ENCODE data around the gene SMIM38.
"Not testable (repeated sequence)": the region's sequence is repeated elsewhere in the genome, so short reads cannot be mapped to it uniquely, and the experiment has no call there.

SMIM38 gene

DNA sequence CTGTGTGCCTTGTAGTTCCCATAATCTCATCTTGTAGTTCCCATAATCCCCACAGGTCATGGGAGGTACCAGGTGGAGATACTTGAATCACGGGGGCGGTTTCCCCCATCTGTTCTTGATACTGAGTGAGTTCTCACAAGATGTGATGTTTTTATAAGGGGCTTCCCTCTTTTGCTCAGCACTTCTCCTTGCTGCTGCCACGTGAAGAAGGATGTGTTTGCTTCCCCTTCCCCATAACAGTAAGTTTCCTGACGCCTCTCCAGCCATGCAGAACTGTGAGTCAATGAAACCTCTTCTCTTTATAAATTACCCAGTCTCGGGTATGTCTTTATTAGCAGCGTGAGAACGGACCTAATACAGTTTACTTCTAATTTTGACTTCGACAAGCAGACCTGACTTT is 14.0 kb upstream of the SMIM38 start:
- DNase-seq = no peak

GRCh38 chr11:69142895-69143294 is 12.8 kb upstream of the SMIM38 start:
- DNase-seq = no peak

- no peak for DNase-seq
These were observed 11.3 kb upstream of the SMIM38 start for GRCh38 chr11:69144316-69145049.

GRCh38 chr11:69145050-69145380 is 10.7 kb upstream of the SMIM38 start:
- DNase-seq = no peak

DNA sequence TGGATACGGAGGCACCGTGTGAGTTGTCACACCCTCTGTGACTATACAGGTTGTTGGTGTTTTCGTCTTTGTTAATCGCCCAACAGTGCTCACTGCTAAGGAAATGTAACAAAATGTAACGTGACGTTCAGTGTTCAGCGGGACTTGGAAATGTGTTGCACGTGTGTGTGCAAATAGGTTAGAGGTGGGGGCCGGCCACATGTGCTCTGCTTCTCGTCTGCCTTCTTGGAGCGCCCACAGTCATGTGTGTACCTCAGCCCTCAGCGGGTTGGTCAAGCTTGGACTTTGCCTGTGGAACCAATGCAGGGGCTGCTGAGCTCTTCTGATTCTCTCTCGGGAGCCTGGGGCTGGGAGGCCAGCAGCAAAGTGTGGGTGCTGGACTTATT is 7.4 kb upstream of the SMIM38 start:
- DNase-seq = no peak

GRCh38 chr11:69148806-69149205 is 6.9 kb upstream of the SMIM38 start:
- DNase-seq = no peak

GRCh38 chr11:69149338-69150045 is 6.2 kb upstream of the SMIM38 start:
- DNase-seq = not testable (repeated sequence)

GRCh38 chr11:69150175-69150574 is 5.6 kb upstream of the SMIM38 start:
- no peak for DNase-seq

GRCh38 chr11:69151836-69152235 is 3.9 kb upstream of the SMIM38 start:
- DNase-seq = no peak

DNA sequence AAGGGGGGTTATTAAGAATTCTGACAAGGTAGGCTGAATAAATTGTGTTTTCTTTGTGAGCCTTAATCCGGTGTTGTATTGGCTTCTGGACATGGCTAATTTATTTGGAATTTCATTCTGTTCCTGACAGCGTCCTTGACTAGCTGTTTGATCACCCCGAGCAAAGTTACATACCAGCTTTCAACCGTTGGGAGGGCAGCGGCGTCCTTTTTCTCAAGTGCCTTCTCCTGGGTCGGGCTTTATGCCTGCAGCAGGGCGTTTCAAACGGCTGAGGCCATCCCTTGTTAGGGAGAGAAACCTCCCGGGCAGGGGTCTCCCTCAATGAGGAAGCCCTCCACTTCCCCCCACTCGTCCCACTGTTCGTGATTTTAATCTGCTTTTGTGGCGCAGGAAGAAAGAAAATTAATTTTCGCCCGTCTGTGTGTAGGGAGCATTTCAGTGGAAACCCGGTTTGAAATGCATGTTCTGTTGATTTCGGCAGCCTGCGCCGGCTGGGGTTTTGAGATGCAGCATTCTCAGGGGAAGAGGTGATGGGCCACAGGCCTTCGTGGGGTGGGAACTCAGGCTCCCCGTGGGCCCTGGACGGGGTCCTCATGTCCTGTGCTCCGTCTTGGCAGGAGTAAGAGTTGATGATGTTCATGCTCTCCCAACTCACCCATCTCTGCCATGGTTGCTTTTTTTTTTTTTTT is 2.9 kb upstream of the SMIM38 start:
- DNase-seq = no peak

- DNase-seq = no peak
These were observed 2.1 kb upstream of the SMIM38 start for GRCh38 chr11:69153661-69154060.

DNA sequence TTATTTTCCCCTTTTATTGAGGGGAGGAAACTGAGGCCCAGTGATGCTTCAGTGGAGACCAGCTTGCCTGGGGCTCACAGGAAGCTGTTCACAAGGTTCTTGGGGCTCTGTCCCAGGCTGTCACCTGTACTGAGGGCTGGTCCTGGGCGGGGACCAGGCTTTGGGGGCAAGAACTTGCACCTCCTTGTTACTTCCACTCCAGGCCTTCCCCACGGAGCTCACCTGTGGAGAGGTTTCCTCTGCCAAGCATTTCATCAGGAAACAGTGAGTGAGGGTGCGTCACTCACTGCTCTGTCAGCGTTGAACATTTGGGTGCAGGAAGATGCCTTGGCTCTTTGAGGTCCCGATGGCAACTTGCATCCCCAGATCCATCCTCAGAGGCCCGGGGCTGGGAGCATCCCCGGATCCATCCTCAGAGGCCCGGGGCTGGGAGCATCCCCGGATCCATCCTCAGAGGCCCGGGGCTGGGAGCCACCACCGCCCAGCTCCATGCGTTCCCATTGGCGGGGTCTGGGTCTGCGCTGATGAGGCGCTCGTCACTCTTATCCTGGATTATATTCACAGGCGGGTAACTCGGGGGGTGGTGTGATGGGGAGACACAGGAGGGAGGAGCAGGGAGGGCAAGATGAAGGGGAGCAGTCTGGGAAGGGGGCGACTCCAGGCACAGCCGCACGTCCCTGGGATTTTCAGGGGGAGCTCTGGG is 1.4 kb upstream of the SMIM38 start:
- DNase-seq = no peak

DNA sequence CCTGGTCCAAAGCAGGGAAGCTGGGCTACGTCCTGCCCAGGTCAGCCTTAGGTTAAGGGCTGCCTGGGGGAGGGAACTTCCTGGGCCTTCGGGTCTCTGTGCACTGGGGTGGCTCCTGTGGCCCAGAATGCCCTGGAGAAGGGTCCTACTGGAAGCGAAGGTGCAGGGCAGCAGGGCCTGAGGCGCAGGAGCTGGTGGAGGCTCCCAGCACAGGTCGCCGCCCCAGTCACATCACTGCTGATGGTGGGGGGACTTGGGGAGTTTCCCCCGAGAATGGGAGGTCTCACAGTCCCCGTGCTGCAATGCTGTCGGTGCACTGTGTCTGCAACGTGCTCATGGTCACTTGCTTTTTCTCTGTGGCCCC is 815 bp upstream of the SMIM38 start:
- no peak for DNase-seq

- DNase-seq = no peak
These were observed 502 bp downstream of the SMIM38 start for GRCh38 chr11:69156235-69156639.

DNA sequence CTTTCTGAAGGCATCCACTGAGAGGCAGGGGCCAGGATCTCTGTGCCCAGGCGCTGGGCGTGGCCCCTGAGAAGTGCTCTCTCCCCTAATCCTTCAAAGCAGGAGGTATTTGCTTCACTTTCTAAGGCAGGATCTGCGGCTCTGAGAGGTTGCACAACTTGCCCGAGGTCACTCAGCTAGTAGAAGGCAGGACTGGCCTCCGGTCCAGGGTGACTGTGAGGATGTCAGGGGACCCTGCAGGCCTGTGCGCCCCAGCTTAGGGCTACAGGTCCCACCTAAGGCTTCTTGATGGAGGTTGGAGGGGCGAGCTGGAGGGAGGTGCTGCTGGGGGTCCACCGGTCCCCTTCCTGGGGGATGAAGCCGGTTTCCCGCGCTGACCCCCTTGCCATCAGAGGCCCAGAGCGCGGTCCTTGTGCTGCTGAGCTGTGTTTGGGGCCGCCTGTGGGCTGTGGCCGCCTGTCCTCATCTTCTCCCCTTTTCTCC is 979 bp downstream of the SMIM38 start:
- no peak for DNase-seq

- DNase-seq = no peak
These were observed 1.6 kb downstream of the SMIM38 start for GRCh38 chr11:69157156-69157821.

GRCh38 chr11:69157822-69158231 is 2.1 kb downstream of the SMIM38 start:
- no peak for DNase-seq

DNA sequence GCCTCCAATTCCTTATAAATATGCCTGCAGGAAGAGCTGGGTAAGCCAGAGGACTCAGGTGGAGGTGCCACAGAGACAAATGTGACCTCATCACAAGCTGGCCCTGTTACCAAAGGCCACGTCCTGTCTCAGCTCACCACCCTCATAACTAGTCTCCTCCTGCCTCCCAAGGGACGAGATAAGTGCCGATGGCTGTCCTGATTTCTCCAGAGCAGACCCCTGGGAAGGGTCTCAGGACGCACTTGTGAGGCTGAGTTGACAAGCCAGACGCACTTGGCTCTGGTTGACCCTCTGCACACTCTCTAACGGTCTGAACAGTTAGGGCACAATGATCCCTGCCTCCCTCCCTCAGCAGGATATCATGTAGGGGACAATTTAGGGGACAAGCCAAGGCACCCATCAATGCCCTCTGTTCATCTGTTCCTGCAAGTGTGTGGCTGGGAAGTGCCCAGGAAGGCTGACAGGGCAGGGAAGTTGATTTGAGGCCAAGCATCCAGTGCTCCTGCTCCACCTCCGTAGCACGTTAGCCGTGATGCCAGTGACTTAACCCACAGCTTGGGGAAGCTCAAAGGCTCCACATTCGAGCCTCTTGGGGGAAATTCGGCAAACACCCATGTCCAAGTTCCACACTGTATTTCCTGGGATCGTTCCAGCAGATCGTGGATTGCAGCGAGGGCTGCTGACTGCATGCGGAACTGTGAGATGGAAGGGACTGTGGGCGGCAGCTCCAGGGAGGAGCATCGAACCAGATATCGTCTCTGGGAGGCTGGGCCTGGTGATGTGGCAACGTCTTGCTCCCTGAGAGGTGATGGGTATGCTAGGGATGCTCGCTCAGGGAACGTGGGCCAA is 2.8 kb downstream of the SMIM38 start:
- DNase-seq = no peak

DNA sequence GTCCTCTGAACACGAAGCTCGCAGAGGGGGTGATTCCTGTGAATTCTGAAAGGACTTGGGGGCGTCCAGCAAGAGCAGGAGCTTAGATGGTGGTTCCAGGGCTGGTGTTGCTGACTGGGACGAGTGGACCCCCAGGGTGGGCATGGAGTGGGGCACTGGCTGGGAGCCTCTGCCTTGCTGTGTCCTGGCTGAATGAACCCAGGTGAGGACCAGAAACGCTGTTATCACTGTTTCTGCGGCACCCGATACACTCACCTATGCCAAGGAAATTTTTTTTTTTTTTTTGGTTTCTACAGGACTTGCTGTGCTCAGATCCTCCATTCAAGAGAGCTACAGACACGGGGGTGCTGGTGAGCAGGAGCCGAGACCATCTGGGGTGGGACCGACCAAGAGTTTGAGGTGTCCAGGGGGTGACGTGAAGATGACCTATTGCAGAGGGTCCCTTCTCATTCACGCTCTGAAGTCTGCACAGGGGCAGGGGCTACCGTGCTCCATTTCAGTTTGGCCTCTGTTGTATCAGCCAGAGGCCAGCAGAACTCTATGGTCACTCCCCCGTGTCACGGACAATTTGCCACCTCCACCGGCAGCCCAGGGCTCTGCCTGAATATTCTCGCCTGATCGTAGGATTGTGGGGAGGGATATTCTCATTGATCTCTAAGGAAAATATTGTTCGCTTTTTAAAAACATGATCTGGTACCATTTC is 3.6 kb downstream of the SMIM38 start:
- no peak for DNase-seq

GRCh38 chr11:69160296-69161116 is 4.8 kb downstream of the SMIM38 start:
- no peak for DNase-seq

GRCh38 chr11:69161117-69161407 is 5.3 kb downstream of the SMIM38 start:
- no peak for DNase-seq

Data from CD4-positive, alpha-beta T cell treated with Interleukin-17A for 4 hours (primary cell).